Ecto neural progenitor cell (in vitro differentiated cells): ENCODE results near the gene PRR33.
"Not testable (repeated sequence)": the region's sequence is repeated elsewhere in the genome, so short reads cannot be mapped to it uniquely, and the experiment has no call there.

ENCODE experiments used
- DNase-seq: peaks from one replicate; pipeline ENCODE4 v3.0.0-alpha.2; 2018; ENCODE audit warnings: low spot score

PRR33 gene

GRCh38 chr11:1891831-1892115, at the start of gene PRR33:
Gene PRR33 (minus strand): TSS chr11:1891895. CDS start chr11:1890584, 1,311 bp downstream.
- DNase-seq: no peak

GRCh38 chr11:1939788-1940187, 48.1 kb upstream of the PRR33 start:
- not testable (repeated sequence) for DNase-seq

GRCh38 chr11:1939006-1939625, 47.4 kb upstream of the PRR33 start:
- no peak for DNase-seq

GRCh38 chr11:1938343-1939005, 46.8 kb upstream of the PRR33 start:
- no peak for DNase-seq

GRCh38 chr11:1937616-1938342, 46.1 kb upstream of the PRR33 start:
- no peak for DNase-seq

- DNase-seq: no peak
Observed at GRCh38 chr11:1936781-1937615, 45.3 kb upstream of the PRR33 start.

GRCh38 chr11:1936072-1936780, 44.5 kb upstream of the PRR33 start:
- no peak for DNase-seq

- DNase-seq: no peak
Observed at GRCh38 chr11:1935156-1936071, 43.7 kb upstream of the PRR33 start.

- DNase-seq: no peak
Observed at GRCh38 chr11:1934335-1935155, 42.9 kb upstream of the PRR33 start.

GRCh38 chr11:1933416-1934334, 42.0 kb upstream of the PRR33 start:
- no peak for DNase-seq

GRCh38 chr11:1932681-1933080, 41.0 kb upstream of the PRR33 start:
- DNase-seq: no peak

GRCh38 chr11:1932105-1932480, 40.4 kb upstream of the PRR33 start:
- DNase-seq: no peak

GRCh38 chr11:1931341-1932104, 39.8 kb upstream of the PRR33 start:
- DNase-seq: no peak

GRCh38 chr11:1930462-1930830, 38.8 kb upstream of the PRR33 start:
- no peak for DNase-seq

GRCh38 chr11:1929621-1930461, 38.1 kb upstream of the PRR33 start:
- no peak for DNase-seq

- DNase-seq: no peak
Observed at GRCh38 chr11:1928891-1929541, 37.3 kb upstream of the PRR33 start.

GRCh38 chr11:1928470-1928890, 36.8 kb upstream of the PRR33 start:
- DNase-seq: no peak
